ENCODE measurements around the gene ZNF385C.

The ZNF385C gene

GRCh38 chr17:42111265-42111636 is 13.0 kb upstream of the ZNF385C start:
- DNase-seq (ENCODE audit: low read depth): no peak
- no peak overlapping the region for H3K4me3 ChIP-seq (ENCODE audit: low read depth, low read length)
- TF ChIP-seq, protein P1, sequence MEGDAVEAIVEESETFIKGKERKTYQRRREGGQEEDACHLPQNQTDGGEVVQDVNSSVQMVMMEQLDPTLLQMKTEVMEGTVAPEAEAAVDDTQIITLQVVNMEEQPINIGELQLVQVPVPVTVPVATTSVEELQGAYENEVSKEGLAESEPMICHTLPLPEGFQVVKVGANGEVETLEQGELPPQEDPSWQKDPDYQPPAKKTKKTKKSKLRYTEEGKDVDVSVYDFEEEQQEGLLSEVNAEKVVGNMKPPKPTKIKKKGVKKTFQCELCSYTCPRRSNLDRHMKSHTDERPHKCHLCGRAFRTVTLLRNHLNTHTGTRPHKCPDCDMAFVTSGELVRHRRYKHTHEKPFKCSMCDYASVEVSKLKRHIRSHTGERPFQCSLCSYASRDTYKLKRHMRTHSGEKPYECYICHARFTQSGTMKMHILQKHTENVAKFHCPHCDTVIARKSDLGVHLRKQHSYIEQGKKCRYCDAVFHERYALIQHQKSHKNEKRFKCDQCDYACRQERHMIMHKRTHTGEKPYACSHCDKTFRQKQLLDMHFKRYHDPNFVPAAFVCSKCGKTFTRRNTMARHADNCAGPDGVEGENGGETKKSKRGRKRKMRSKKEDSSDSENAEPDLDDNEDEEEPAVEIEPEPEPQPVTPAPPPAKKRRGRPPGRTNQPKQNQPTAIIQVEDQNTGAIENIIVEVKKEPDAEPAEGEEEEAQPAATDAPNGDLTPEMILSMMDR (conservative IDR thresholded peaks at IDR 0.05; ENCODE audit: low read depth, low read length): no peak

DNA sequence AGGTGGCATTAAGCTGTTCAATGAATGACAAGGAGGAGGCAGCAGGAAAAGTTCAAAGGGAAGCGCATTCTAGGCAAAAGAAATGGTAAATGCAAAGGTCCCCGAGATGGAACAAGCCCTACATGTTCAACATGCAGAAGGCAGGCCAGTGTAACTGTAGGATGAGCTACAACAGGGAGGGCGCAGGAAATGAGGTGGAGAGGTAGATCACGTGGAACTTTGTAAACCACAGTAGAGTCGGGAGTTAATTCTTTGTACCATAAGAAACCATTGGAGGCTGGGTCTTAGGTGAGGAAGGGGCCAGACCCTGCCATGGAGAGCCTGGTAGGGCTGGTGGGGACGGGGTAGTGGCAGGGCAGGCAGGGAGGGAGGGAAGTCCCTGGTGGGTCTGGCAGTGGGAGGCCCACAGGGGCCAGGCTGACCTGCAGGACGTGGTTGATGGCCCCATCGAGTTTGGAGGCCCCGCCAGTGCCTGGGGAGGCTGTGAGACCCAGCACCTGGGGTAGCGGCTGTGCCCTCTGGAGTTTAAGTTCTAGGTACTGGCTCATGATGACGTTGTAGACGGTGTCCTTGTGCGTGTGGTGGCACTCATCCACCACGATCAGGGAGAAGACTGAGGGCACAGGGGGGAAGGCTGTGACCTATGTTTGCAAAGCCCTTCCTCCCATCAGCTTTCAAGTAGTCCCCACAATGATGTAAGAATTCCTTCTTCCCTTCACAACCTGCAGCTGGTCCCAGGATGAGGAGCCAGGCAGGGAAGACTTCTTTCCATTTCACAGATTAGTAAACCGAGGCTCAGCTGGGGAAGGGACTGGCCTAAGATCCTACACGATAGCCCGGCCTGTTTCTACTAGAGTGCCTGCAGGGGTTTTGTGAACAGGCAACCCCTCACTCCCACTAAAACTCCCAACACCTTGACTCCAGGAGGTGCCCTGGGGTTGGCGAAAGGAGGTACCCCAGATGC is 12.3 kb upstream of the ZNF385C start:
- H3K4me3 ChIP-seq (ENCODE audit: low read depth, low read length): no peak overlapping the region
- TF ChIP-seq, protein P1 (conservative IDR thresholded peaks at IDR 0.05; ENCODE audit: low read depth, low read length): no peak
- no peak for DNase-seq (ENCODE audit: low read depth)

GRCh38 chr17:42109086-42109485 is 10.8 kb upstream of the ZNF385C start:
- TF ChIP-seq, protein P1 (conservative IDR thresholded peaks at IDR 0.05; ENCODE audit: low read depth, low read length): no peak
- no peak for DNase-seq (ENCODE audit: low read depth)
- no peak overlapping the region for H3K4me3 ChIP-seq (ENCODE audit: low read depth, low read length)

- DNase-seq (ENCODE audit: low read depth): peak; percentile 71
- TF ChIP-seq, protein P1 (conservative IDR thresholded peaks at IDR 0.05; ENCODE audit: low read depth, low read length): no peak
- H3K4me3 ChIP-seq (ENCODE audit: low read depth, low read length): peak overlapping the region; percentile 42
Observed at GRCh38 chr17:42107597-42108576, 9.6 kb upstream of the ZNF385C start.

GRCh38 chr17:42107124-42107523 is 8.9 kb upstream of the ZNF385C start:
- TF ChIP-seq, protein P1 (conservative IDR thresholded peaks at IDR 0.05; ENCODE audit: low read depth, low read length): no peak
- DNase-seq (ENCODE audit: low read depth): no peak
- no peak overlapping the region for H3K4me3 ChIP-seq (ENCODE audit: low read depth, low read length)

GRCh38 chr17:42106009-42106408 is 7.7 kb upstream of the ZNF385C start:
- H3K4me3 ChIP-seq (ENCODE audit: low read depth, low read length): no peak overlapping the region
- no peak for DNase-seq (ENCODE audit: low read depth)
- TF ChIP-seq, protein P1 (conservative IDR thresholded peaks at IDR 0.05; ENCODE audit: low read depth, low read length): no peak

Data from choroid plexus epithelial cell (primary cell).